ENCODE data around the gene ARHGEF10L. TPM values are rescaled to one million over a fixed set of nuclear protein-coding genes. Genes with fewer than 3 reads are reported as not detected.

Gene ARHGEF10L
- total RNA-seq, 1 donor, result 7.6 TPM

GRCh38 chr1:17671741-17672140 is 132.2 kb downstream of the ARHGEF10L start:
- H3K4me1 ChIP-seq (ENCODE audit: insufficient read depth, low read length), result no peaks in the 10 kb centered on the region
- no peaks in the 10 kb centered on the region for H3K27me3 ChIP-seq (ENCODE audit: insufficient read depth, low read length)
- no peaks in the 10 kb centered on the region for H3K9me3 ChIP-seq (ENCODE audit: low read depth, low read length)
- H3K4me3 ChIP-seq (ENCODE audit: low read length), result no peak overlapping the region

- Histone ChIP-seq H3K27me3 (ENCODE audit: insufficient read depth, low read length) (no peaks in the 10 kb centered on the region), H3K4me1 (ENCODE audit: insufficient read depth, low read length) (no peaks in the 10 kb centered on the region), H3K4me3 (ENCODE audit: low read length) (no peak overlapping the region), H3K9me3 (ENCODE audit: low read depth, low read length) (no peaks in the 10 kb centered on the region)
Observed at GRCh38 chr1:17672226-17672625, 132.7 kb downstream of the ARHGEF10L start.

GRCh38 chr1:17673329-17674072 is 134.0 kb downstream of the ARHGEF10L start:
- Histone ChIP-seq H3K4me3 (ENCODE audit: low read length) (no peak overlapping the region), H3K4me1 (ENCODE audit: insufficient read depth, low read length) (no peaks in the 10 kb centered on the region), H3K27me3 (ENCODE audit: insufficient read depth, low read length) (no peaks in the 10 kb centered on the region), H3K9me3 (ENCODE audit: low read depth, low read length) (no peaks in the 10 kb centered on the region)

- Histone ChIP-seq H3K27me3 (ENCODE audit: insufficient read depth, low read length) (no peaks in the 10 kb centered on the region), H3K4me3 (ENCODE audit: low read length) (no peak overlapping the region), H3K4me1 (ENCODE audit: insufficient read depth, low read length) (no peaks in the 10 kb centered on the region), H3K9me3 (ENCODE audit: low read depth, low read length) (no peaks in the 10 kb centered on the region)
Observed at GRCh38 chr1:17674726-17675500, 135.4 kb downstream of the ARHGEF10L start.

GRCh38 chr1:17675744-17676143 is 136.2 kb downstream of the ARHGEF10L start:
- no peak overlapping the region for H3K4me3 ChIP-seq (ENCODE audit: low read length)
- no peaks in the 10 kb centered on the region for H3K9me3 ChIP-seq (ENCODE audit: low read depth, low read length)
- no peaks in the 10 kb centered on the region for H3K4me1 ChIP-seq (ENCODE audit: insufficient read depth, low read length)
- no peaks in the 10 kb centered on the region for H3K27me3 ChIP-seq (ENCODE audit: insufficient read depth, low read length)

- Histone ChIP-seq H3K9me3 (ENCODE audit: low read depth, low read length) (no peaks in the 10 kb centered on the region), H3K4me3 (ENCODE audit: low read length) (no peak overlapping the region), H3K4me1 (ENCODE audit: insufficient read depth, low read length) (no peaks in the 10 kb centered on the region), H3K27me3 (ENCODE audit: insufficient read depth, low read length) (no peaks in the 10 kb centered on the region)
Observed at GRCh38 chr1:17676387-17677060, 137.0 kb downstream of the ARHGEF10L start.

- no peaks in the 10 kb centered on the region for H3K9me3 ChIP-seq (ENCODE audit: low read depth, low read length)
- no peak overlapping the region for H3K4me3 ChIP-seq (ENCODE audit: low read length)
- H3K27me3 ChIP-seq (ENCODE audit: insufficient read depth, low read length), result no peaks in the 10 kb centered on the region
- no peaks in the 10 kb centered on the region for H3K4me1 ChIP-seq (ENCODE audit: insufficient read depth, low read length)
Observed at GRCh38 chr1:17678011-17678410, 138.5 kb downstream of the ARHGEF10L start.

GRCh38 chr1:17679856-17680255 is 140.4 kb downstream of the ARHGEF10L start:
- no peak overlapping the region for H3K4me3 ChIP-seq (ENCODE audit: low read length)
- no peaks in the 10 kb centered on the region for H3K27me3 ChIP-seq (ENCODE audit: insufficient read depth, low read length)
- H3K9me3 ChIP-seq (ENCODE audit: low read depth, low read length), result no peaks in the 10 kb centered on the region
- no peaks in the 10 kb centered on the region for H3K4me1 ChIP-seq (ENCODE audit: insufficient read depth, low read length)

- no peaks in the 10 kb centered on the region for H3K27me3 ChIP-seq (ENCODE audit: insufficient read depth, low read length)
- no peaks in the 10 kb centered on the region for H3K9me3 ChIP-seq (ENCODE audit: low read depth, low read length)
- H3K4me3 ChIP-seq (ENCODE audit: low read length), result no peak overlapping the region
- H3K4me1 ChIP-seq (ENCODE audit: insufficient read depth, low read length), result no peaks in the 10 kb centered on the region
Observed at GRCh38 chr1:17680308-17680707, 140.8 kb downstream of the ARHGEF10L start.

- Histone ChIP-seq H3K4me1 (ENCODE audit: insufficient read depth, low read length) (no peaks in the 10 kb centered on the region), H3K4me3 (ENCODE audit: low read length) (no peak overlapping the region), H3K9me3 (ENCODE audit: low read depth, low read length) (no peaks in the 10 kb centered on the region), H3K27me3 (ENCODE audit: insufficient read depth, low read length) (no peaks in the 10 kb centered on the region)
Observed at GRCh38 chr1:17682400-17682799, 142.9 kb downstream of the ARHGEF10L start.

GRCh38 chr1:17683598-17683997 is 144.1 kb downstream of the ARHGEF10L start:
- H3K4me3 ChIP-seq (ENCODE audit: low read length), result no peak overlapping the region
- no peaks in the 10 kb centered on the region for H3K4me1 ChIP-seq (ENCODE audit: insufficient read depth, low read length)
- H3K9me3 ChIP-seq (ENCODE audit: low read depth, low read length), result no peaks in the 10 kb centered on the region
- H3K27me3 ChIP-seq (ENCODE audit: insufficient read depth, low read length), result no peaks in the 10 kb centered on the region

- Histone ChIP-seq H3K4me3 (ENCODE audit: low read length) (no peak overlapping the region), H3K9me3 (ENCODE audit: low read depth, low read length) (no peaks in the 10 kb centered on the region), H3K27me3 (ENCODE audit: insufficient read depth, low read length) (no peaks in the 10 kb centered on the region), H3K4me1 (ENCODE audit: insufficient read depth, low read length) (no peaks in the 10 kb centered on the region)
Observed at GRCh38 chr1:17684810-17685209, 145.3 kb downstream of the ARHGEF10L start.

GRCh38 chr1:17686258-17686657 is 146.8 kb downstream of the ARHGEF10L start:
- no peaks in the 10 kb centered on the region for H3K27me3 ChIP-seq (ENCODE audit: insufficient read depth, low read length)
- no peaks in the 10 kb centered on the region for H3K9me3 ChIP-seq (ENCODE audit: low read depth, low read length)
- no peak overlapping the region for H3K4me3 ChIP-seq (ENCODE audit: low read length)
- no peaks in the 10 kb centered on the region for H3K4me1 ChIP-seq (ENCODE audit: insufficient read depth, low read length)

GRCh38 chr1:17687145-17687544 is 147.6 kb downstream of the ARHGEF10L start:
- Histone ChIP-seq H3K4me1 (ENCODE audit: insufficient read depth, low read length) (no peaks in the 10 kb centered on the region), H3K4me3 (ENCODE audit: low read length) (no peak overlapping the region), H3K27me3 (ENCODE audit: insufficient read depth, low read length) (no peaks in the 10 kb centered on the region), H3K9me3 (ENCODE audit: low read depth, low read length) (no peaks in the 10 kb centered on the region)

- H3K27me3 ChIP-seq (ENCODE audit: insufficient read depth, low read length), result no peaks in the 10 kb centered on the region
- no peak overlapping the region for H3K4me3 ChIP-seq (ENCODE audit: low read length)
- H3K4me1 ChIP-seq (ENCODE audit: insufficient read depth, low read length), result no peaks in the 10 kb centered on the region
- H3K9me3 ChIP-seq (ENCODE audit: low read depth, low read length), result no peaks in the 10 kb centered on the region
Observed at GRCh38 chr1:17688217-17688810, 148.8 kb downstream of the ARHGEF10L start.
